HG02870 (cell line): ENCODE measurements around the gene IL17REL.

ENCODE experiments used
- ATAC-seq: cut with Tn5 transposase; IDR thresholded peaks from one replicate; pipeline ENCODE4 v1.9.1; 2021; ENCODE audit warnings: mild to moderate bottlenecking, moderate library complexity; ENCODE audit not compliant: unreplicated experiment

Gene IL17REL

DNA sequence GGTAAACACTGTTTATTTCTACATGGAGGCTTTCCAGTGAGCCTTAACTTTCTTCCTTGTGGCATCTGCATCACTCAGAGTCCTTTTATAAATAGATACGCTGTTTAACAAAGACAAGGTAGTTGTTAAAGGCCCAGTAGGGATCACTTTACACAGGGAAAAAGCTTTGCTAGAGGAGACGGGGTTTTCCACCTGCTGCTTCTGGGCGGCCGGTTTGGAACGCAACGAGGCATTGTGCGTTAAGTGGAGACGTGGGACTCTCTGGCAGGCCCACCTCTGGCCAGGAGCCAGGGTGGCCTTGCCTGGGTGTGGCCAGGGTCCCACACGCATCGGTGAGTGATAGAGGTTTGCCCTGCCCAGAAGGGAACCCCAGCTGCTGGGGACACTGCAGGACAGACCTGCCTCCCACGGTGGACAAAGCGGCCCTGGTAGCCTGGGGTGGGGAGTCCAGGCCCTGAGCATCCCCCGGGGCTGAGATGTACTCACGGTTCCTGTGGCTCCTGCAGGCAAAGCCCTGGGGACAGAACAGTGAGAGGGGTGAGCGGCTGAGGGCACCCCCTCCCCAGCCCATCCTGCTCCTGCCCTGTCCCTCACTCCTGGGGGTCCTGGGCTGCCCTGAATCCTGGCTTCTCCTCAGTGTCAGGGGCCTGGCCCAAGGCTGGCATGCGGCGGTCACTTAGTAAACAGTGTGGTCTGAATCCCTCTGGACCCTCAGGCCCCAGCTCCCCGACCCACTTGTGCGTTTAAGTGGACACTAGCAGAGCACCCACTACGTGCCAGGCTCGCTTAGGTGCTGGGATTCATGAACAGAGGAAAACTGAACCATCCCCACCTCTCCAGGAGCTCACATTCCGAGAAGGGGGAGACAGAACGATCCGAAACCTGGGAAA is 4.2 kb downstream of the IL17REL start:
- ATAC-seq = no peak

DNA sequence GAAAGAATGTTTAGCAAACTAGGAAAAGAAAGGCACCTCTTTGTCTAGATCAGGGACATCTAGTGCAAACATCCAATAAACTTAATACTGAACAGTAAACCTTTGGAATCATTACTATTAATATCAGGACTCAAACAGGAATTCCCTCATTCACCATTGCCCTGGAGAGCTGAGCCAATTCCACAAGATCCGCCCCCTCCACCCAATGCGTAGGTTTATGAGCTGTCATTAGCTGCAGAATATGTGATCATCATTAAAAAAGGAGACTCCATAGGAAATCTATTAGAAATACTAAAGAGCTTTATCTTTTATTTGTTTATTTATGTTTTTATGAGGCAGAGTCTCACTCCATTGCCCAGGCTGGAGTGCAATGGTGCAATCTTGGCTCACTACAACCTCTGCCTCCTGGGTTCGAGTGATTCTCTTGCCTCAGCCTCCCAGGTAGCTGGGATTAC is 5.5 kb downstream of the IL17REL start:
- ATAC-seq = no peak

DNA sequence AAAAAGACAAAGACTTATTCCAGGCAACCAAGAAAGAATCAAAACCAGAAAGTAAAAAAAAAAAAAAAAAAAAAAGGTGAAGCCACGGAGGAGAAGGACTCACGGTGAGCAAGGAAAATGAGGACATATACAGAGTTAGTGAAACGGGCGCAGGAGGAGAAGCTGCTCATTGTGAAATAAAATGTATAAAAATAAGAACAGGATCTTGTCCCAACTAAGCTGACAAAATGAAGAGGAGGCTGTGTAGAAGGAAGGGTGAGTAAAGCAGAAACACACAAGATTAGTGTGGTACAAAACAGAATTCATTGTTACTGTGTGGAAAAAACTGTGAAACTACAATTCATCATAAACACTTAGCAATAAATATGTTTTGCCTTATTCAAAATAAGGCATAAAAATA is 7.6 kb downstream of the IL17REL start:
- ATAC-seq = no peak

DNA sequence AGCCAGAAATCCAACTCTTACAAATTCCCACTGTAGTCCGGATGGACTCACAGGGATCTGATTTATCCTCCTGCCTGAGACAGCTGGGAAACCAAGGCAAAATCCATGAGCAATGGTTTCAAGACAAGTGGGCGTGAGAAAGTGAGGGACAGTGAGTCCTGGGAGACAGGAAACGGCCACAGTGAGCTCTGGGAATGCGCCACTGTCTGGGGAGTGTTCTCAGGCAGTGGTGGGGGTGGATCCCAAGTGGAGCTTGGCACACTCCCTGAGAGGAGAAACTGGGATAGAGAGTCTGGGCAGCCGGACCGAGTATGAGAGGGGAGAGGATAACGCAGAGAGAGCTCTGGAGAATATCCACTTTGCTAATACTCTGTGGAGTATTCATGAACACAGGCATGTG is 9.8 kb downstream of the IL17REL start:
- no peak for ATAC-seq

DNA sequence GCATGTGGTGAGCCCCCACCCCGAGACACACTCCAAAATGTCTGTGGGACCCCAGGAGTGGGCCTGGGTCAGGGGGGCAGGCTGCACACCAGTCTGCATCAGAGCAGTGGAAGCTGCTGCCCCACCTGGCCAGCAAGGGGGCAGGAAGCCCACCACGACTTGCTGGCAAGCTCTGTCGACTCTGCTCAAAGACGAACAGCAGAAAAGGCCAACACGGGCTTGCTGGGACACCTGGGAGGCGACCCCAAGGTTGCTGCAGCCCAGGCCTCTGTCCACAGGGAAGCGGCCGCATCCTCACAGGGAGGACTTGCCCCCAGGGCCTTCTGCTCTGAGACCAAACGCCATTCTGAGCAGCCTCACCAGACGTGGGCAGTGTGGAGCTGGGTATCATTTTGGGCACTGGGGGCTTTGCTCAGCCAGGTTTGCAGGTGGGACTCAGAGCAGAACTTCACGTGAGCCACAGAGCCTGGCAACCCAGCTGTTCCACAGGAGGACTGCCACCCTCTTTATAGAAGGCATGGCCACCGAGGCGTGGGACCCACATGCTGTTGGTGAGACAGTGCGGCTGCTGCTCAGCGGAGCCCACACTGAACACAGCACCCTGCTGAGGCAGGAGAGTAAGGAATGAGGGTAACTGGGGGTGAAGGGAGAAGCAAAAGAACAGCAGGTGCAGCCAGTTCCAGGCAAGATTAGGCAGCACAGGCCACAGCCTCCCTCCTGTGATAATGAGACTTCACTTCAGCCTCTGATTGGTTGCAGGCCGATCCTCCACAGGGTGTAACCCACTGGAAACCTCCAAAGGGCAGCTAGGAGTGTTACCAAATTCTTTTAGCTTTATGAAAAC is 11.0 kb downstream of the IL17REL start:
- no peak for ATAC-seq

DNA sequence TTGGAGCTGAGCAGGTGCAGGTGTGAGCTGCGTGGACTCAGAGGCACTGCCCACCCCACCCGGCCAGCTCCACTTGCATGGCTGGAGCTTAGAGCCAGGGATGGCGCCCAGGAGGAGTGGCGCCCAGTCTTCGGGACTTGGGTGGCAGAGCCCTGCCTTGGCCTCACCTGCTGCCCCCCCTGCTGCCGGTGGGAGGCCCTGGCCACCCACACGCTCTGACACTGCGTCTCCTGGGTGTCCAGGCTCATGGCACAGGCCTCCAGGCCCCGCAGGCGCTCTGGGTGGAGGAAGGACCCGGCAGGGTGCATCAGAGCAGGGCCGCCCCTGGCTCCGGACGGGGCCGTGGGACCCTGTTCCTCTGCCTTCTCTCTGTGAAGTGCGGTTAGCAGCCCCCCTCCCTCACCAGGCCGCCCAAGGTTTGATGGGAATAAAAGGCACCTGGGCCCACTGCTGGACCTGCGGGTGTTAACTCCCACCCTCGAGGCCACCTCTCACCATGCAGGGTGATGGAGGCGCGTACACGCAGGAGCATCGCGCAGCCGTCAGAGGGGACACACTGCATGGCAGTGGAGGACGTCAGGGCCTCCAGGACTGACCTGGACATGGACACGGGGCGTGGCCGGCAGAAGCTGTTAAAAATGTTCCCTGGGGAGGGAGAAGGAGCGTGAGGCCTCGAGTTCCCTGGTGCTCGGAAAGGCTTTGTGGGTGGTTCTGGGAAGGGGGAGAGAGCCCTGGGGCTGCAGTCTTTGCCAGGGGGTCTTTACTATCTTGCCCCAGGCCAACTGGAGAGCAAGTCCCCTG is 11.8 kb downstream of the IL17REL start:
- ATAC-seq = no peak

DNA sequence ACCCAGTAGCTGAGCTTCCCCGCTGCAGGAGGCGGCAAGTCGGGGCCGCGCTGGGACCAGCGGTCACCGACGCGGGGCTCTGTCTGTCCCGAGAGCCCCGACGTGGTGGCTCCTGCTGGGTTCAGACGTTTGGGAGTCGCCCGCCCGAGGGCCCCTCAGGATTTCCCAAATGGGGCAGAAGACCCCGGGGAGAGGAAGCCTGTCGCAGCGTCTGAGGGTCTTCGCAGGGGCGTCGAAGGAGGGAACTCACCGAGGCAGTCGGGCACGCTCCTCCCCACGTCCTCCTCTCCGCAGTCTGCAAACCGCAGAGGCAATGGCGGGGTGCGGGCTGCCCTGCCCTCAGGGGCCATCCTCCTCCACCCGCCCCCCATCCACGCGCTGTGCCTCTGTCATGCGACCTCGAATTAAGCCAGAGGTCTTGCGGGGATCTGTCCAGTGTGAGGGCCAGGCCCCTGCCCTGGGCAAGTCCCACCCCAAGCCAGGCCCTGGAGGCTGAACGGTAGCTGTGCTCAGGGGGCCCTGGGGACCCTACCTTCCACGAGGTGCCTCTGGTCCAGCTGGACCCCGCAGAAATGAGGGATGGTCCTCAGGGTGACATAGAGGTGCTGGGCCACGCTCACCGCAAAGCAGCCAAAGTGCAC is 12.5 kb downstream of the IL17REL start:
- ATAC-seq = no peak

DNA sequence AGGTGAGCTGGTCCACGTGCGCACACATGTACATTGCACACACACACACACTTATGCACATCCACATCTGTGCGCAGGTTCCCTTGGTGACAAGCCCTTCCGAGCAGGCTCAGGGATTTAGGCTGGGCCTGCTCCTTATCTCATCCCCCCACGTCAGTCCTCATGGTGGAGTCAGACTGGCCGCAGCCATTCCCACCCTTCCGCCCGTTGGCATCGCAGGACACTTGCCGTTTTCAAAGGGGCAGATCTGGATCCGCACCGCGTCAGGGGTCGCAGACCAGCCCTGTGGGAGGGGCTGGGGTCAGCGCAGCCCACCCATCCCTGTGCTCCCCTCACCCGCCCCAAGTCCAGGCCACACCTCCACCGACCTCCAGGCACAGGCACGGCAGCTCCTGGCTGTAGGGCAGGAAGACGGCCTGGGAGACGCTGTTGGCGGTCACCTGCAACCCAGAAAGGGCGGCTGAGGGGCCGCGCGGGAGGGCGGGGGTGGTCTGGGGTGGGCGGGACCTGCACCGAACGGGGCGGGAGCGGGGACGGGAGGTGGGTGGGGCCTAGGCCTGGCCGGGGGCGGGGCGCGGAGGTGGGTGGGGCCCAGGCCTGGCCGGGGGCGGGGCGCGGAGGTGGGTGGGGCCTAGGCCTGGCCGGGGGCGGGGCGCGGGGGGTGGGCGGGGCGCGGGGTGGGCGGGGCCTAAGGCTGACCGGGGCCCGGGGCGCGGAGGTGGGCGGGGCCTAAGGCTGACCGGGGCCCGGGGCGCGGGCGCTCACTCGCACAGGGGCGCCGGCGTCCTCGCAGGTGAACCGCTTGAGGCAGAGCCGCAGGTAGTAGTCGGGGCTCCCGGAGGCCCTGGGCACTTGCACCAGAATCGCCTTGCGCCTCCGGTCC is 13.3 kb downstream of the IL17REL start:
- ATAC-seq = no peak

DNA sequence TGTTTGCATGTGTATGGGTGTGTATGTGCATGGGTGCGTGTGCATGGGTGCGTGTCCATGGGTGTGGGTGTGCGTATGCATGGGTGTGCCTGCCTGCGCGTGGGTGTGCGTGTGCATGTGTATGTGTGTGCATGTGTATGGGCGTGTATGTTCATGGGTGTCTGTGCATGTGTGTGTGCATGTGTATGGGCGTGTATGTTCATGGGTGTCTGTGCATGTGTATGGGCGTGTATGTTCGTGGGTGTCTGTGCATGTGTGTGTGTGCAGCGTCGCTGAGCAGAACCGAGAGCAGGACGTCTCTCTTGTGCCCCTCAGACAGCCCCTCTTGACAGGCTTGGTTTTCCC is 13.9 kb downstream of the IL17REL start:
- ATAC-seq = no peak

DNA sequence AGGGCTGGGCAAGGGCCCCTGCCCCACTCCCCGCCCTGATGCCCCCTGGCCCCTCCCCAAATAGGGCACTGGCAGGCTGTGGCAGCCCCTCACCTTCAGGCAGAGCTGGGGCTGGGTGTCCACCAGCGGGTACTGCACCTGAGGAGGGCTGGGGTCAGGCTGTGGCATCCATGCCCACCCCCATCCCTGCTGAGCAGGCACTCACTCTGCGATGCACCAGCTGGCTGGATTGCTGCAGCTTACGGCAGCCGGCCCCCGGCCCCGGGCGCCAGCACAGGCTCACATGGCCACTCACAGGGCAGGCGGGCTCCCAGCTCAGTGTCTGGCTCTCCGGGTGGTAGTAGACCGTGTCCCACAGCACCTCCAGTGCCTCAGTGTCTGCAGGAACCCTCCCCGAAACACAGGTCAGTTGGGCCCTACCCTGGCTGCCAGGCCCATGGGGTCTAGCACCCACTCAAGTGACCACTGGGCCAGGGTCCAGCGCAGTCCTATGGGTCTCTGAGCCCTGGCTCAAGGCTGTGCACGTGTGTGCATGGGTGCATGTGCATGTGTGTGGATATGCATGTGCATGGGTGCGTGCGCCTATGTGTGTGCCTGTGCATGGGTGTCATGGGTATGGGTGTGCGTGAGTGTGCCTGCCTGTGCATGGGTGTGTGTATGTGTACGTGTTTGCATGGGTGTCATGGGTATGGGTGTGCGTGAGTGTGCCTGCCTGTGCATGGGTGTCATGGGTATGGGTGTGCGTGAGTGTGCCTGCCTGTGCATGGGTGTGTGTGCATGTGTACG is 14.4 kb downstream of the IL17REL start:
- no peak for ATAC-seq

DNA sequence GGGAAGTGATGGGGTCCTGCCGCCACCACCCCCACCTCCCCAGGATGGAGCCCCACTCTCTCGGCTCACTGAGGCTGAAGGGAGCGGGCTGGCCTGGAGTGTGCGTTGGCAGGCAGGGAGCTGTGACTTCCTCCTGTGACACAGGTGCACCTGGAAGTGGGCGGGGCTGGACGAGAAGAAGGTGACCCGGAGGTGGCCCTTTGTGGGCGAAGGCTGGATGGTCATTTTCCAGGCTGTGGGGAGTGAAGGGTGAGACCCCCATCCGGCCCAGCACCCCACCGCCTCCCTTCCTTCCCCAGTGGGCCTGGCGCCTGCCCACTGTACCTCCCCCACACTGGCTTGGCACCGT is 15.3 kb downstream of the IL17REL start:
- no peak for ATAC-seq

DNA sequence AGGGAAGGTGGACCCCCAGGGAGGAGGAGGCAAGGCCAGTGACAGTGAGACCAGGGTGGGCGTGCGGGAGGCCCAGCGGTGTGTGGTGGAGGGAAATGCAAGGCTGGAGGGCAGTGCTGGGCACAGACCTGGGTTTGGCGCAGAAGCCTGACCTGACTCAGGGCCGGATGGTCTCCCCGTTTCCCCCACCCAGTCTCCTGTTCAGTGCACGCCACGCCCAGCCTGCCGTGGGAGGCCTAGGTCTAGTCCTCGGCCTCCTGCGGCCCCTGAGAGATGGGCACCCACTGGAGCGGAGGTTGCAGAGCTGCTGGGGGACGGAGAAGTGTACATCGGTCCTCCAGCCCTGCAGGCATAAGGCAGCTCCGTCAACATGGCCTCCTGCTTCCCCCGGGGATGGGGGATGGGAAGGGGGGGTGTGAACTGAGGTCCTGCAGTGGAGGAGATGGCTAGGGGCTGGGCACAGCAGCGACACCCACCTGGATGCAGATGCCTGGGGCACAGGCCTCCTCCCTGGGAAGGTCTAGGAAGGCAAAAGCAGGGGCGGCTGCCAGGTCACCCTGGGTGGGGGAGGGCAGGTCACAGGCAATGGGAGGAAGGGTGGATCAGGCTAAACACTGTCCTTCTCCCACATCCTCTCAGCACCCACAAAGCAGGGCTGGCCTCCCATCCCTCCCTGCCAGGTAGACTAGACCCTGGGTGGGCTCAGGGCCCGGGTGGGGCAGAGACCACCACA is 15.9 kb downstream of the IL17REL start:
- no peak for ATAC-seq

DNA sequence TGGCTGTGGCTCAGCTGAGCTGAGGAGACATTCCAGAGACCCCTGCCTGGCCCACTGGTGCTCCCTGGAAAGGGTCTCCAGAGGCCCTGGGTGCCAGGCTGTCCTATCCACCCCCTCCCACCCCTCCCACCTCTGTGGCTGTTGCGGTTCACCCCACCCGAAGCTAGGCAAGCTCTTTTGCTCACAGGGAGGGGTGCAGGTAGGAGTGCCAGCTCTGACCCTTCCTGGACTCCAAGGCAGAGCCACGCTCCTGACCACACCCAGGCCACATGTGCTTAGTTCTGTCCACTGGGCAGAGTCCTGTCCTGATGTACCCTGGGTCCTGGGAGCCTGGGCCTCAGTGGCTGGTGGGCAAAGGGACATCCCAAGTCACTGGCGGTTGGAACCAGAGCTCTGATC is 16.4 kb downstream of the IL17REL start:
- no peak for ATAC-seq

DNA sequence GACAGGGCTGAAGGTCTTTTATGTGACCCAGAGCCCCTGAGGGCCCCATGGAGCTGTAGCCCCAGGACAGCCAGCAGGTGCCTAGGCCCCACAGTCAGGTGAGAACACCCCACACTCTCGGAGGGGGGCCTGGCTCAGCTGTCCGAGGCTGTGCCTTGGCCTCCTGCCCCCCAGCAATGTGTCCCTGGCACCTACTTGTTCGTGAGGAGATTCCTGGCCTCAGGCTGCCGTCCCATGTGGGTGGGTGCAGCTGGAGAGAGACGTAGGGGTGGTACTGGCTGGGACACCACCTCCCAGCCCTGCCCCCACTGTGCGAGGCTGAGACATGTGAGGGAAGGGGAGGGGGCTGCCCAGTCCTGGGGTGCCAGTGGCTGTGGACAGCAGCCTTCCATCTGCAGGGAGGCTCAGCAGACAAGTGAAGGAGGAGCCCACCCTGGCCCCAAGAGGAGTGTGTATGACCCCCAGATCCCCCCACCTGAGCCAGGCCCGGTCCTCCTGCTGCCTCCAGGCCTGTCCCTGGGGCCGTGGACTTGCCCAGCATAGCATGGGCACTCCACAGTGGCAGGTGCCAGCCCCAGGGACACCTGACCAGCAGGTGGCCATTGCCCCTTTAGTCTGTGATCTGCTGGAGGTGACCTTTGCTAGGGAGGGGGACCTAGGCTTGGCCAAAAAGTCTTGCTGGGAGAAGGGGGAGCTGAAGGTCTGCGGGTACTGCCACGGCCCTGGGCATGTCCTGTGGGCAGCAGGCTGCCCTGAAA is 17.0 kb downstream of the IL17REL start:
- no peak for ATAC-seq

DNA sequence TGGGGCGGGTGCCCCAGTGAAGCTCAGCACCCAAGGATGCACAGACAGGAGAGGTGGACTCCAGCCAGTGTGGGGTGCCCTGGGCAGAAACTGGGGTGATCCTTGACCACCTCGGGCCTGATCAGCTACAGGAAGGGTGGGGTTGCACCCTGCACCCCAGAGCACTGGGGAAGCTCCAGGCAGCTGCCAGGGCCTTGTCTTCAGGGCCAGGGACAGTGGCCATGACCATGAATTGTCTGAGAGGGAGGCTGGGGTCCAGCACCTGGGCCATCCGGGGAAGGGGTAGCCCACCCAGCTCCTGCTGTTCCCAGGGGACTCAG is 17.6 kb downstream of the IL17REL start:
- ATAC-seq = no peak

DNA sequence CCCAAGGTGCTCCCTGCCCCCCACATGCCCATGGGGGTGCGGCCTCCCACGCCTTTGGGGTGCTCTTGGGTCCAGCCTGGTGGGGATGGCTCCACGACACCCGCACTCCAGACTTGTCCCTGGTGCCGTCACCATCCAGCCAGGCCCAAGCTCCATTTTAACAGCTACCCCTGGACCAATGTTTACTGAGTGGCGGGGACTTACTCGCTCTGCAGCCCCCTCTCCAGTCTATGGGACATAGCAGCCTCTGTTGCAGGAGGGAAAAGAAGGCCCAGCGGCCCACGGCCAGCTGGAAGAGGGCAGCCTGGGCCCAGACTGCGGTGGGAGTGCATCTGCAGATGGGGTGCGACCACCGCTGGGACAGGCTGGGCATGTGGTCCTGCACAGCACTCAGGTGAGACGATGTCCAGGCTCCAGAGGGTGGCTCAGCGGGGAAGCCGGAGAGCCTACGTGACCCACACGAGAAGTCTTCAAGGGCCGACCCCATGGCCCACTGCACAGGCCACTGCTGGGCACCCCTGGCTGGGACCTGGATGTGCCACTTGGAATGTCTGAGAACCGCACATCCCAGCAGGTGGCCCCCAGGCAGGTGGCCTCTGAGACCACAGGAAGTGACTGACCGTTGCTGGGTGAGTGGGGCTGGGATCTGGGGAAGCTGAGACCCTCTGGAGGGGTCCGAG is 18.1 kb downstream of the IL17REL start:
- ATAC-seq = no peak

DNA sequence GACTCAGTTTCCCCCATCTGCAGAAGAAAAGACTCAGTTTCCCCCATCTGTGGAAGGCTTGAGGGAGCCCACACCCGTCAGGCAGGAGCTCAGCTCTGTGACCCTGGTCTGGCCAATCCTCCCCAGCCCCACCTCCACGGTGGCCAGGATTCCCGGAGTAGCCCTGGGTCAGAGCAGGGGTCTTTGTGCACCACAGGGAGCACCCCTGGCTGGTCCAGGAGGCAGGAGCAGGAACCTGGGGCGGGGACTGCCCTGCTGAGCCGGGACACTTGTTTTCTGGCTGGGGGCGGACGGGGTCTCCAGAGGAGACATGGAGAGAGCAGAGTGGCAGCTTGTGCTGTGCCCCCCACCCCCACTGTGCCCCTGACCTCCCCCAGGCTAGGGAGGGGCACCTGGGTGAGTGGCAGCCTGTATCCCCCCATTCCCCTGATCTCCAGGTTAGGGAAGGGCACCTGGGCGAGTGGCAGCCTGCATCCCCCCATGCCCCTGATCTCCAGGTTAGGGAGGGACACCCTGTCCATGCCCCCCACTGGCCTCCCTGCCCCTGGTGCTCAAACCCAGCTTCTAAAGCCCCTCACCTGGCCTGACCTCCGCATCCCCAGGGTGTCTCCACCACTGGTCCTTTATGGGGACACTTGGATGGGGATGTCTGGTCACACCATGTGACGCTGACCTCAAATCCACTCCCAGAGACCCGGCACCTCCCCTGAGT is 18.8 kb downstream of the IL17REL start:
- ATAC-seq = no peak
